ENCODE results near the gene PDE8A. TPM values are rescaled to one million over a fixed set of nuclear protein-coding genes. Genes with fewer than 3 reads are reported as not detected.

The PDE8A gene
- total RNA-seq, 2 experiments from 2014 or later = 28.3 to 32.3 TPM

DNA sequence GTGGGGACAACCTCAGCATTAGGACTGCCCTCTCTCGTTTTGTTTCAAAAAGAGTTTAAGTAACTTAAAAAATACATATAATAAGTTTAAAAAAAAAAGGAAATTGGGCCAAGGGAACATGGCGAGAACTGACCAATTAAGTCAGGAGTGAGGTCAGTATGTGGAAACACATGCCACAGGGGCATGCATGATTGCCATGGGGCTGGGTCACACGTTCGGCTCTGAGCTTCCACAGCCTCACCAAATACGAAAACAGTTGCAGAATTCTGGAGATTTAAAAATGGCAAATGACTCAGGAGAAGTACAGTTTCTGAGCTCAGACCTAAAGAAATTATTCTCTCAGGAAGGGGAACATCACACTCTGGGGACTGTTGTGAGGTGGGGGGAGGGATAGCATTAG, 24.1 kb downstream of the PDE8A start:
- TF ChIP-seq, protein P1, sequence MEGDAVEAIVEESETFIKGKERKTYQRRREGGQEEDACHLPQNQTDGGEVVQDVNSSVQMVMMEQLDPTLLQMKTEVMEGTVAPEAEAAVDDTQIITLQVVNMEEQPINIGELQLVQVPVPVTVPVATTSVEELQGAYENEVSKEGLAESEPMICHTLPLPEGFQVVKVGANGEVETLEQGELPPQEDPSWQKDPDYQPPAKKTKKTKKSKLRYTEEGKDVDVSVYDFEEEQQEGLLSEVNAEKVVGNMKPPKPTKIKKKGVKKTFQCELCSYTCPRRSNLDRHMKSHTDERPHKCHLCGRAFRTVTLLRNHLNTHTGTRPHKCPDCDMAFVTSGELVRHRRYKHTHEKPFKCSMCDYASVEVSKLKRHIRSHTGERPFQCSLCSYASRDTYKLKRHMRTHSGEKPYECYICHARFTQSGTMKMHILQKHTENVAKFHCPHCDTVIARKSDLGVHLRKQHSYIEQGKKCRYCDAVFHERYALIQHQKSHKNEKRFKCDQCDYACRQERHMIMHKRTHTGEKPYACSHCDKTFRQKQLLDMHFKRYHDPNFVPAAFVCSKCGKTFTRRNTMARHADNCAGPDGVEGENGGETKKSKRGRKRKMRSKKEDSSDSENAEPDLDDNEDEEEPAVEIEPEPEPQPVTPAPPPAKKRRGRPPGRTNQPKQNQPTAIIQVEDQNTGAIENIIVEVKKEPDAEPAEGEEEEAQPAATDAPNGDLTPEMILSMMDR (conservative IDR thresholded peaks at IDR 0.05; ENCODE audit: low read length) = no peak
- TF ChIP-seq EZH2phosphoT487 (IDR thresholded peaks at IDR 0.05; ENCODE audit: borderline replicate concordance, low read depth, low read length) = no peak
- H3K9me2 ChIP-seq (ENCODE audit: insufficient read depth, low read length) = no peaks in the 10 kb centered on the region
- no peak overlapping the region for H3K4me2 ChIP-seq (ENCODE audit: low read length)
- no peaks in the 10 kb centered on the region for H3K36me3 ChIP-seq (ENCODE audit: insufficient read depth, low read length)
- no peaks in the 10 kb centered on the region for H3K9me3 ChIP-seq (ENCODE audit: low read length)
- no peak overlapping the region for H3K27ac ChIP-seq (ENCODE audit: low read depth, low read length, poor library complexity, severe bottlenecking)
- H3K4me3 ChIP-seq (ENCODE audit: low read depth, low read length, poor library complexity, severe bottlenecking) = no peak overlapping the region
- H3K4me1 ChIP-seq (ENCODE audit: insufficient read depth, low read length, poor library complexity, severe bottlenecking) = peaks cover 53% of the 10 kb centered on the region
- ChIA-PET CTCF (ENCODE audit: unreplicated experiment) (no interaction called here), POLR2A (interaction anchor here (0.9 kb wide), 1 partner anchor 12 kb away, joined by 3 read pairs; no protein-coding TSS in a partner anchor)
- no peaks in the 10 kb centered on the region for H4K20me1 ChIP-seq (ENCODE audit: insufficient read depth, low read length)
- no peak for DNase-seq (ENCODE audit: low spot score)
- intact Hi-C loops (cut with micrococcal nuclease; ENCODE audit: unreplicated experiment) = no loop called here
- H2AFZ ChIP-seq (ENCODE audit: low read length) = no peak overlapping the region
- BruUV-seq (replicated peaks) = no TSS peak
- H3K79me2 ChIP-seq (ENCODE audit: insufficient read depth, low read depth, low read length) = peaks cover 22% of the 10 kb centered on the region; the same call in 1 of the 2 replicates

DNA sequence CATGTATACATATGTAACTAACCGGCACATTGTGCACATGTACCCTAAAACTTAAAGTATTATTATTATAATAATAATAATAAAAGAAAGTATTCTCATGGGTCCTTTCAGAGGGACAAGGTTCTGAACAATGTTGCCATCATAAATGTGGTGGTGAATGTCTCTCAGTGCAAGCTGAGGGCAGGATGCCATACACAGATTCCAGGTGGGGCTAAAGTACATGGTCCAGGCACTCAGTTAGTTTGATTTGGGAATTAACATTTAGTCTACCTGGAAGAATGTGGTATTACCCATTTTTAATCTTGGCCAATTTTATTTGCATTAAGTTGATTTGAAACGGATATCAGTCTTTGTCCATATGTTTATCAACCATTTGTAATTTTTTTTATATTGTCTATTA, 24.5 kb downstream of the PDE8A start:
- Histone ChIP-seq H3K79me2 (ENCODE audit: insufficient read depth, low read depth, low read length) (peaks cover 22% of the 10 kb centered on the region; the same call in 1 of the 2 replicates), H3K4me3 (ENCODE audit: low read depth, low read length, poor library complexity, severe bottlenecking) (no peak overlapping the region), H3K9me2 (ENCODE audit: insufficient read depth, low read length) (no peaks in the 10 kb centered on the region), H3K4me1 (ENCODE audit: insufficient read depth, low read length, poor library complexity, severe bottlenecking) (peaks cover 58% of the 10 kb centered on the region), H3K36me3 (ENCODE audit: insufficient read depth, low read length) (no peaks in the 10 kb centered on the region), H3K4me2 (ENCODE audit: low read length) (no peak overlapping the region), H3K27ac (ENCODE audit: low read depth, low read length, poor library complexity, severe bottlenecking) (no peak overlapping the region), H4K20me1 (ENCODE audit: insufficient read depth, low read length) (no peaks in the 10 kb centered on the region), H3K9me3 (ENCODE audit: low read length) (no peaks in the 10 kb centered on the region), H2AFZ (ENCODE audit: low read length) (no peak overlapping the region)
- intact Hi-C loops (cut with micrococcal nuclease; ENCODE audit: unreplicated experiment) = no loop called here
- CTCF ChIA-PET (ENCODE audit: unreplicated experiment) = no interaction called here
- TF ChIP-seq, protein P1 (conservative IDR thresholded peaks at IDR 0.05; ENCODE audit: low read length) = no peak
- TF ChIP-seq EZH2phosphoT487 (IDR thresholded peaks at IDR 0.05; ENCODE audit: borderline replicate concordance, low read depth, low read length) = no peak
- POLR2A ChIA-PET = interaction anchor here (0.9 kb wide), 1 partner anchor 12 kb away, joined by 3 read pairs; no protein-coding TSS in a partner anchor
- BruUV-seq (replicated peaks) = no TSS peak
- DNase-seq (ENCODE audit: low spot score) = no peak

GRCh38 chr15:85006655-85007054, 25.0 kb downstream of the PDE8A start:
- intact Hi-C loops (cut with micrococcal nuclease; ENCODE audit: unreplicated experiment) = no loop called here
- H2AFZ ChIP-seq (ENCODE audit: low read length) = no peak overlapping the region
- H3K4me3 ChIP-seq (ENCODE audit: low read depth, low read length, poor library complexity, severe bottlenecking) = no peak overlapping the region
- H3K9me2 ChIP-seq (ENCODE audit: insufficient read depth, low read length) = no peaks in the 10 kb centered on the region
- DNase-seq (ENCODE audit: low spot score) = no peak
- H3K27ac ChIP-seq (ENCODE audit: low read depth, low read length, poor library complexity, severe bottlenecking) = no peak overlapping the region
- no peaks in the 10 kb centered on the region for H4K20me1 ChIP-seq (ENCODE audit: insufficient read depth, low read length)
- no TSS peak for BruUV-seq (replicated peaks)
- H3K79me2 ChIP-seq (ENCODE audit: insufficient read depth, low read depth, low read length) = peaks cover 22% of the 10 kb centered on the region; the same call in 1 of the 2 replicates
- no peaks in the 10 kb centered on the region for H3K36me3 ChIP-seq (ENCODE audit: insufficient read depth, low read length)
- CTCF ChIA-PET (ENCODE audit: unreplicated experiment) = no interaction called here
- no peak overlapping the region for H3K4me2 ChIP-seq (ENCODE audit: low read length)
- TF ChIP-seq EZH2phosphoT487 (IDR thresholded peaks at IDR 0.05; ENCODE audit: borderline replicate concordance, low read depth, low read length) = no peak
- TF ChIP-seq, protein P1 (conservative IDR thresholded peaks at IDR 0.05; ENCODE audit: low read length) = no peak
- POLR2A ChIA-PET = interaction anchor here (0.7 kb wide), 1 partner anchor 24 kb away, joined by 4 read pairs; no protein-coding TSS in a partner anchor
- H3K4me1 ChIP-seq (ENCODE audit: insufficient read depth, low read length, poor library complexity, severe bottlenecking) = peaks cover 59% of the 10 kb centered on the region
- H3K9me3 ChIP-seq (ENCODE audit: low read length) = no peaks in the 10 kb centered on the region
